ENCODE results near the gene C4orf33. TPM values are rescaled to one million over a fixed set of nuclear protein-coding genes. Genes with fewer than 3 reads are reported as not detected.

The C4orf33 gene
- polyA plus RNA-seq, 1 donor from 2014 or later: 42.2 TPM

- no peaks in the 10 kb centered on the region for H3K27me3 ChIP-seq (ENCODE audit: insufficient read depth, low read depth, low read length)
- no peaks in the 10 kb centered on the region for H3K36me3 ChIP-seq (ENCODE audit: insufficient read depth, low read length)
- no peaks in the 10 kb centered on the region for H3K9me2 ChIP-seq (ENCODE audit: insufficient read depth, low read length)
- no peaks in the 10 kb centered on the region for H3F3A ChIP-seq (ENCODE audit: insufficient read depth, low read length, poor library complexity, severe bottlenecking)
- no peak overlapping the region for H2AFZ ChIP-seq (ENCODE audit: low read depth, low read length)
- no peaks in the 10 kb centered on the region for H3K79me2 ChIP-seq (replicated peaks; ENCODE audit: insufficient read depth, low read length)
- no peak overlapping the region for H3K9ac ChIP-seq (ENCODE audit: low read length)
- no peak for TF ChIP-seq RAD21 (conservative IDR thresholded peaks at IDR 0.05)
- no peak for TF ChIP-seq REST (IDR thresholded peaks at IDR 0.05; ENCODE audit: borderline replicate concordance)
- no peak for TF ChIP-seq CTCF (IDR thresholded peaks at IDR 0.05; ENCODE audit: poor library complexity, severe bottlenecking)
- no peak for TF ChIP-seq TAF1 (IDR thresholded peaks at IDR 0.05; ENCODE audit: low read depth)
- no peak for TF ChIP-seq POLR2AphosphoS5 (IDR thresholded peaks at IDR 0.05)
- TF ChIP-seq EZH2 (IDR thresholded peaks at IDR 0.05; ENCODE audit: borderline replicate concordance, insufficient read depth, low read length, poor library complexity, severe bottlenecking): no peak
- TF ChIP-seq MXI1 (conservative IDR thresholded peaks at IDR 0.05; ENCODE audit: poor library complexity, severe bottlenecking): no peak
- no peak for TF ChIP-seq EP300 (conservative IDR thresholded peaks at IDR 0.05; ENCODE audit: poor library complexity, severe bottlenecking)
- no peak for TF ChIP-seq SMC3 (conservative IDR thresholded peaks at IDR 0.05; ENCODE audit: poor library complexity)
- no peaks in the 10 kb centered on the region for H4K20me1 ChIP-seq (ENCODE audit: insufficient read depth)
- H3K9me3 ChIP-seq (ENCODE audit: low read length): no peaks in the 10 kb centered on the region
- H3K4me2 ChIP-seq (ENCODE audit: low read length): no peak overlapping the region
- H3K4me3 ChIP-seq (ENCODE audit: low read length): no peak overlapping the region
- no peak overlapping the region for H3K27ac ChIP-seq (ENCODE audit: low read length)
These were observed 40.5 kb downstream of the C4orf33 start for GRCh38 chr4:129136433-129136832.

- no peaks in the 10 kb centered on the region for H3K9me2 ChIP-seq (ENCODE audit: insufficient read depth, low read length)
- H4K20me1 ChIP-seq (ENCODE audit: insufficient read depth): no peaks in the 10 kb centered on the region
- H3K9ac ChIP-seq (ENCODE audit: low read length): no peak overlapping the region
- H3K36me3 ChIP-seq (ENCODE audit: insufficient read depth, low read length): no peaks in the 10 kb centered on the region
- H3K79me2 ChIP-seq (replicated peaks; ENCODE audit: insufficient read depth, low read length): no peaks in the 10 kb centered on the region
- H2AFZ ChIP-seq (ENCODE audit: low read depth, low read length): no peak overlapping the region
- H3F3A ChIP-seq (ENCODE audit: insufficient read depth, low read length, poor library complexity, severe bottlenecking): no peaks in the 10 kb centered on the region
- no peak for TF ChIP-seq POLR2AphosphoS5 (IDR thresholded peaks at IDR 0.05)
- TF ChIP-seq RAD21 (conservative IDR thresholded peaks at IDR 0.05): no peak
- TF ChIP-seq EZH2 (IDR thresholded peaks at IDR 0.05; ENCODE audit: borderline replicate concordance, insufficient read depth, low read length, poor library complexity, severe bottlenecking): no peak
- TF ChIP-seq CTCF (IDR thresholded peaks at IDR 0.05; ENCODE audit: poor library complexity, severe bottlenecking): no peak
- no peak for TF ChIP-seq SMC3 (conservative IDR thresholded peaks at IDR 0.05; ENCODE audit: poor library complexity)
- TF ChIP-seq MXI1 (conservative IDR thresholded peaks at IDR 0.05; ENCODE audit: poor library complexity, severe bottlenecking): no peak
- TF ChIP-seq REST (IDR thresholded peaks at IDR 0.05; ENCODE audit: borderline replicate concordance): no peak
- no peak for TF ChIP-seq EP300 (conservative IDR thresholded peaks at IDR 0.05; ENCODE audit: poor library complexity, severe bottlenecking)
- no peak for TF ChIP-seq TAF1 (IDR thresholded peaks at IDR 0.05; ENCODE audit: low read depth)
- no peaks in the 10 kb centered on the region for H3K9me3 ChIP-seq (ENCODE audit: low read length)
- H3K27me3 ChIP-seq (ENCODE audit: insufficient read depth, low read depth, low read length): no peaks in the 10 kb centered on the region
- no peak overlapping the region for H3K4me2 ChIP-seq (ENCODE audit: low read length)
- no peak overlapping the region for H3K4me3 ChIP-seq (ENCODE audit: low read length)
- no peak overlapping the region for H3K27ac ChIP-seq (ENCODE audit: low read length)
These were observed 43.0 kb downstream of the C4orf33 start for GRCh38 chr4:129138810-129139496.
